ENCODE results near the gene LAMA2.

DNA sequence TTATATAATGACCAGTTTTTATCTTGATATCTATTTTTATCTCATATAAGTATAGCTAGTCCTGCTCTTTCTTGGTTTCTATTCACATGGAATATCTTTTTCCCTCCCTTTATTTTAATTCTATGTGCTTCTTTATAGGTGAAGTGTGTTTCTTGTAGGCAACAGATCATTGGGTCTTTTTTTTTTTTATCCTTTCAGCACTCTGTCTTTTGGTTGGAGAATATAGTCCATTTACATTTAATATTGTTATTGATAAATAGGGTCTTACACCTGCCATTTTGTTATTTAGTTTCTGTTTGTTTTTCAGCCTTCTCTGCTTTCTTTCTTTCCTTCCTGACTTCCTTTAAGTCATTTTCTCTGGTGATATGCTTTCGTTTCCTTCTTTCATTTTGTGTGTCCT is 22.2 kb upstream of the LAMA2 start:
- TF ChIP-seq, protein P1, sequence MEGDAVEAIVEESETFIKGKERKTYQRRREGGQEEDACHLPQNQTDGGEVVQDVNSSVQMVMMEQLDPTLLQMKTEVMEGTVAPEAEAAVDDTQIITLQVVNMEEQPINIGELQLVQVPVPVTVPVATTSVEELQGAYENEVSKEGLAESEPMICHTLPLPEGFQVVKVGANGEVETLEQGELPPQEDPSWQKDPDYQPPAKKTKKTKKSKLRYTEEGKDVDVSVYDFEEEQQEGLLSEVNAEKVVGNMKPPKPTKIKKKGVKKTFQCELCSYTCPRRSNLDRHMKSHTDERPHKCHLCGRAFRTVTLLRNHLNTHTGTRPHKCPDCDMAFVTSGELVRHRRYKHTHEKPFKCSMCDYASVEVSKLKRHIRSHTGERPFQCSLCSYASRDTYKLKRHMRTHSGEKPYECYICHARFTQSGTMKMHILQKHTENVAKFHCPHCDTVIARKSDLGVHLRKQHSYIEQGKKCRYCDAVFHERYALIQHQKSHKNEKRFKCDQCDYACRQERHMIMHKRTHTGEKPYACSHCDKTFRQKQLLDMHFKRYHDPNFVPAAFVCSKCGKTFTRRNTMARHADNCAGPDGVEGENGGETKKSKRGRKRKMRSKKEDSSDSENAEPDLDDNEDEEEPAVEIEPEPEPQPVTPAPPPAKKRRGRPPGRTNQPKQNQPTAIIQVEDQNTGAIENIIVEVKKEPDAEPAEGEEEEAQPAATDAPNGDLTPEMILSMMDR (IDR thresholded peaks at IDR 0.05): no peak
- TF ChIP-seq POLR2A (IDR thresholded peaks at IDR 0.05; ENCODE audit: low read depth): no peak
- no peak for TF ChIP-seq EP300 (IDR thresholded peaks at IDR 0.05)
- no peak for TF ChIP-seq POLR2AphosphoS5 (IDR thresholded peaks at IDR 0.05)
